GM13976 (cell line): ENCODE data around the gene KRTAP4-8.
A peak's percentile ranks its signal among the peaks of the same experiment; 100 is the strongest.
"Not testable (repeated sequence)": the region's sequence is repeated elsewhere in the genome, so short reads cannot be mapped to it uniquely, and the experiment has no call there.

Experiments
- DNase-seq: peaks from one replicate; pipeline ENCODE4 v3.0.0; 2012; ENCODE audit warnings: low spot score
- CTCF ChIP-seq: IDR thresholded peaks from 2 replicates; pipeline ENCODE4 v1.5.1; 2012; ENCODE audit warnings: borderline replicate concordance, mild to moderate bottlenecking; ENCODE audit not compliant: insufficient read depth; ENCODE audit errors: extremely low read depth, missing control alignments, control extremely low read depth
- in situ Hi-C: fragments of 300-500 bp; cut with MboI; formaldehyde crosslinking; loops from one replicate; pipeline ENCODE4 v1.12.0; 2022; ENCODE audit warnings: low sequenced_read_pairs, mixed read lengths, inconsistent platforms; ENCODE audit not compliant: unreplicated experiment

Gene KRTAP4-8

DNA sequence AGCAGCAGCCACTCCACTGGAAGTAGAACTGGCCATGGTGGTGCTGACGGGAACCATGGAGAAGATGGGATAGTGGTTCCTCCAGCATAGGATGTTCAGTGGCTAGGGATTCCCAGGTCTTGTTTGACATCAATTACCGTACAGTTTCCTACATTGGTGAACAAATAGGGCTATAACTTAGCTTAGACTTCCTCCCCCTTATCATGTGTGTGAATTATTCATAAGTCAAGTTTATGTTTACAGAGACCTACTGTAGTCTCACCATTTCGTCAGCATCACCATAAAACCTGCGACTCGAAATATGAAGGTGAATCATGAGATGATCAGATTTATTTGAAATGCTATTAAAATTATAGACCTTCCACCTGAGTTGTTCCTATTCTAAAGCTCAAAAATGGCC, 39.2 kb downstream of the KRTAP4-8 start:
- no peak for TF ChIP-seq CTCF
- in situ Hi-C loops: no loop called here
- DNase-seq: no peak

GRCh38 chr17:41057547-41057946, 40.4 kb downstream of the KRTAP4-8 start:
- TF ChIP-seq CTCF: no peak
- in situ Hi-C loops: no loop called here
- no peak for DNase-seq

DNA sequence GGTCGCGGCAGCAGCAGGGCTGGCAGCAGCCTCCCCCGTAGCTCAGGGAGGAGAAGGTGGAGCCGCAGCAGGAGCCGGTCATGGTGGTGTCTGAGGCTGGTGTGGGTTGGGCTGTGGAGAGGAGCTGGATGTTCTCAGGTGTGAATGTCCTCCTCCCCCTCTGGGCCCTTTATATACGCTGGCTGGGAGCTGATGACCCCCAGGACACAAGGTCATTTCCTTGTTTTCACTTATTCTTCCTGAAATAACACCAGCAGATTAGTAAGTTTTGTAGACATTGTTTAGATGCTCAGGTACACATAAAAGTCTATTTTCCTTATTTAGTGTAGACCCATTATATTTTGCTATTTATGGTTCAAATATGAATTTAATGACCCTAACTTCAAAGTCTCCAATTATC, 42.8 kb downstream of the KRTAP4-8 start, which contains the start of gene KRTAP2-2:
Gene KRTAP2-2, minus strand, starts transcription at position 101 of the 400 bp plus-strand sequence. Its CDS starts 19 bp downstream, at position 82.
- in situ Hi-C loops, DNase-seq: not testable (repeated sequence)

DNA sequence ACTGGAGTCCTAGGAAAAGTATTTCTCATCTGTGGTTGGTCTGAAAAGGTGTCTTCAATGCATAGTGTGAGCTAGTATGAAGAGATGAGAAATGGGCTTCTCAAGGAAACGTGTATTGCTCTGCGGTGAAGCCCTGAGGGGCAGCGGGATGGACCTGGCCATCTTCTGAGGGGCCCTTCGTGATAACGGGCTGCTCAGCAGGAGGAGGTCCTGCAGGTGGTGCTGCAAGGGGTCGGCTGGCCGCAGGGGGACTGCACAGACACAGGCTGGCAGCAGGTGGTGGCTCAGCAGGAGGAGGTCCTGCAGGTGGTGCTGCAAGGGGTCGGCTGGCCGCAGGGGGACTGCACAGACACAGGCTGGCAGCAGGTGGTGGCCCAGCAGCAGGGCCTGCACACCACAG, 43.4 kb downstream of the KRTAP4-8 start:
- DNase-seq, in situ Hi-C loops: not testable (repeated sequence)

- no peak for DNase-seq
- no peak for TF ChIP-seq CTCF
- in situ Hi-C loops: no loop called here
Measured at GRCh38 chr17:41054025-41054424, 43.9 kb downstream of the KRTAP4-8 start.

- in situ Hi-C loops: no loop called here
- DNase-seq: no peak
- no peak for TF ChIP-seq CTCF
Measured at GRCh38 chr17:41052566-41052965, 45.4 kb downstream of the KRTAP4-8 start.

DNA sequence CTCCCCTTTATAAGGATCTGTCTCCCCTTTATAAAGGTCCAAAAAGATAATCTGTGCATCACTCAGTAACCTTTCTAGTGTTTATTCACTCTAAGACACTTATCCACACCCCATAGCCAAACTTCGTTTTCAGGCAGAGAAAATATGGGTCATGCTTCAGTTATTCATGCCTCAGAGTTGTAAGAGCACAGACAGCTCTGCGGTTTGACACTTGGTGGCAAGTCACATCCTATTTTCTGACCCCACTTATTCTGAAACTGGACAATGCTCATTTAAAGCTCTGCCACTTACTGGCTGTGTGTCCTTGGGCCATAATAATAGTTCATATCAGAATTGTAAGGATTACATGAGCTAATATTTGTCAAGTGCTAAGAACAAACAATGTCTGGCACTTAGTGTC, 48.8 kb downstream of the KRTAP4-8 start:
- peak; percentile 30 for DNase-seq
- in situ Hi-C loops: no loop called here

More for the DNA sequence above, 48.8 kb downstream of the KRTAP4-8 start:
- no peak for TF ChIP-seq CTCF
